GM12878 (cell line): ENCODE data around the gene WWC2. TPM values are rescaled to one million over a fixed set of nuclear protein-coding genes. Genes with fewer than 3 reads are reported as not detected.

Experiments
- ATAC-seq: fragments of 200-7000 bp; cut with Tn5 transposase; 3 replicates; pipeline ENCODE4 v1.9.1; 2020; ENCODE audit warnings: mild to moderate bottlenecking, moderate library complexity
- BruUV-seq: library from RNA; stranded (reverse); fragments of 400-500 nt; replicated peaks from 2 replicates; lab custom pipeline; 2021; lab: Mats Ljungman, UMichigan
- CTCF ChIA-PET: fragments of 300-600 bp; sonication (Branson Sonifier 250); formaldehyde crosslinking; extraction: SDS; loops from one replicate; lab custom pipeline; 2021; ENCODE audit warnings: inconsistent platforms; lab: Yijun Ruan, JAX
- POLR2A ChIA-PET: fragments of 350-600 bp; formaldehyde crosslinking; extraction: SDS; loops from one replicate; lab custom pipeline; 2021; ENCODE audit warnings: inconsistent platforms; lab: Charles Lee
- RAD21 ChIA-PET: fragments of 300-600 bp; sonication (Branson Sonifier 250); formaldehyde crosslinking; loops from one replicate; lab custom pipeline; 2023; ENCODE audit warnings: antibody characterized with exemption; ENCODE audit not compliant: unreplicated experiment; lab: Charles Lee
- SMC1A ChIA-PET: fragments of 300-600 bp; sonication (Branson Sonifier 250); formaldehyde crosslinking; loops from one replicate; lab custom pipeline; 2023; ENCODE audit not compliant: unreplicated experiment, uncharacterized antibody; lab: Charles Lee
- DNase-seq: peaks from one replicate; pipeline ENCODE4 v3.0.0-alpha.2; 2011; ENCODE audit warnings: low read depth, low spot score
- FAIRE-seq: peaks from 3 replicates; lab custom pipeline; 2011; peaks lifted over from hg19 to GRCh38; lab: Jason Lieb, UNC
- H2AFZ ChIP-seq: 2 replicates; pipeline ENCODE4 v1.6.0; 2011; ENCODE audit warnings: low read depth, low read length, control low read depth; ENCODE audit not compliant: control insufficient read depth
- H3K27ac ChIP-seq: 2 replicates; pipeline ENCODE4 v1.5.1; 2011; ENCODE audit warnings: control low read depth; ENCODE audit not compliant: control insufficient read depth, insufficient read depth
- H3K27me3 ChIP-seq, 2 experiments: replicated peaks in 1 of 2; 2 replicates each; pipeline versions ENCODE4 v1.6.0 to v1.6.1; 2011; ENCODE audit warnings: low read length in 1 of 2; ENCODE audit not compliant: control insufficient read depth in 2 of 2, insufficient read depth in 2 of 2
- H3K36me3 ChIP-seq, 2 experiments: 2 replicates each; pipeline ENCODE4 v1.5.1; 2011; ENCODE audit warnings: low read length in 1 of 2; ENCODE audit not compliant: control insufficient read depth in 2 of 2, insufficient read depth in 2 of 2
- H3K4me1 ChIP-seq: 2 replicates; pipeline ENCODE4 v1.6.1; 2011; ENCODE audit warnings: mild to moderate bottlenecking, low read length, moderate library complexity, mixed read lengths; ENCODE audit not compliant: control insufficient read depth, insufficient read depth
- H3K4me2 ChIP-seq: 2 replicates; pipeline ENCODE4 v1.6.0; 2011; ENCODE audit warnings: control low read depth; ENCODE audit not compliant: control insufficient read depth, insufficient read depth
- H3K4me3 ChIP-seq: fragments of 200-600 bp; sonication (generic); 2 replicates; pipeline ENCODE4 v1.5.1; 2016
- H3K79me2 ChIP-seq: 2 replicates; pipeline ENCODE4 v1.6.0; 2011; ENCODE audit warnings: low read length; ENCODE audit not compliant: control insufficient read depth, insufficient read depth
- H3K9ac ChIP-seq: 2 replicates; pipeline ENCODE4 v1.8.0; 2011; ENCODE audit warnings: low read length, control low read depth, mixed read lengths; ENCODE audit not compliant: control insufficient read depth, insufficient read depth
- H3K9me3 ChIP-seq: replicated peaks from 3 replicates; pipeline ENCODE4 v1.5.1; 2011; ENCODE audit warnings: mild to moderate bottlenecking, low read length; ENCODE audit not compliant: control insufficient read depth, insufficient read depth
- H4K20me1 ChIP-seq: 2 replicates; pipeline ENCODE4 v1.6.0; 2011; ENCODE audit not compliant: control insufficient read depth, insufficient read depth
- ATF2 ChIP-seq: IDR thresholded peaks from 2 replicates; pipeline ENCODE4 v1.6.1; 2012; ENCODE audit warnings: low read length, inconsistent platforms
- BHLHE40 ChIP-seq, 2 experiments: fragments of 450-650 bp in 1 of 2; IDR thresholded peaks; 2 replicates each; pipeline ENCODE4 v1.6.1; 2011 to 2017; ENCODE audit warnings: low read depth in 2 of 2, borderline replicate concordance in 1 of 2, improper control_type of control experiment in 1 of 2, low read length in 1 of 2, mild to moderate bottlenecking in 1 of 2
- CBFB ChIP-seq: IDR thresholded peaks from 2 replicates; pipeline ENCODE4 v1.6.1; 2016; ENCODE audit warnings: antibody characterized with exemption, low read depth
- CEBPB ChIP-seq, 2 experiments: fragments of 150-350 bp in 1 of 2; IDR thresholded peaks; 2 replicates each; pipeline ENCODE4 v1.6.1; 2012 to 2014; ENCODE audit warnings: low read depth in 2 of 2, low read length in 2 of 2, borderline replicate concordance in 1 of 2, inconsistent platforms in 1 of 2
- IKZF1 ChIP-seq: fragments of 450-650 bp; conservative IDR thresholded peaks from 2 replicates; pipeline ENCODE4 v1.6.1; 2017; ENCODE audit warnings: antibody characterized with exemption, mild to moderate bottlenecking
- IKZF2 ChIP-seq, 2 experiments: fragments of 450-650 bp; IDR thresholded peaks; 2 replicates each; pipeline ENCODE4 v1.6.1; 2017; ENCODE audit warnings: mild to moderate bottlenecking in 2 of 2, moderate library complexity in 2 of 2
- MXI1 ChIP-seq: fragments of 150-350 bp; IDR thresholded peaks from 2 replicates; pipeline ENCODE4 v1.6.1; 2011; ENCODE audit warnings: low read depth, mild to moderate bottlenecking, inconsistent platforms, low read length, improper control_type of control experiment
- PAX5 ChIP-seq: IDR thresholded peaks from 2 replicates; pipeline ENCODE4 v1.6.1; 2011; ENCODE audit warnings: low read depth, low read length, borderline replicate concordance
- POLR2A ChIP-seq: IDR thresholded peaks from 2 replicates; pipeline ENCODE4 v1.6.1; 2011; ENCODE audit warnings: low read depth, mild to moderate bottlenecking, low read length
- RAD21 ChIP-seq: IDR thresholded peaks from 2 replicates; pipeline ENCODE4 v1.6.1; 2011; ENCODE audit warnings: mild to moderate bottlenecking, low read depth, low read length, moderate library complexity; ENCODE audit not compliant: insufficient read depth
- RB1 ChIP-seq: fragments of 450-650 bp; formaldehyde crosslinking; IDR thresholded peaks from 2 replicates; pipeline ENCODE4 v1.6.1; 2017; ENCODE audit warnings: mild to moderate bottlenecking, borderline replicate concordance
- RELB ChIP-seq: fragments of 450-650 bp; IDR thresholded peaks from 2 replicates; pipeline ENCODE4 v1.6.1; 2017; ENCODE audit warnings: low read depth, mild to moderate bottlenecking, moderate library complexity
- SP1 ChIP-seq: IDR thresholded peaks from one replicate; pipeline ENCODE4 v1.6.1; 2011; ENCODE audit warnings: low read depth, low read length
- TARDBP ChIP-seq: IDR thresholded peaks from 2 replicates; pipeline ENCODE4 v1.6.1; 2016; ENCODE audit warnings: borderline replicate concordance
- YY1 ChIP-seq: IDR thresholded peaks from 2 replicates; pipeline ENCODE4 v1.6.1; 2011; ENCODE audit warnings: low read depth, mild to moderate bottlenecking, low read length
- ZBED1 ChIP-seq: IDR thresholded peaks from 2 replicates; pipeline ENCODE4 v1.6.1; 2016; ENCODE audit warnings: borderline replicate concordance
- ZBTB11 ChIP-seq: fragments of 450-650 bp; formaldehyde crosslinking; IDR thresholded peaks from 2 replicates; pipeline ENCODE4 v1.5.0; 2022; ENCODE audit warnings: mild to moderate bottlenecking, missing genetic modification characterization
- ZNF207 ChIP-seq: fragments of 450-650 bp; IDR thresholded peaks from 2 replicates; pipeline ENCODE4 v1.6.1; 2014; ENCODE audit warnings: antibody characterized with exemption, mild to moderate bottlenecking, borderline replicate concordance
- WGBS: methylation state at CpG from one replicate; pipeline ENCODE4 v1.1.6; 2016; ENCODE audit warnings: low lambda C conversion rate; ENCODE audit not compliant: insufficient replicate concordance, insufficient coverage; ENCODE audit errors: missing lambda C conversion rate; 5-methylcytosine and 5-hydroxymethylcytosine counted together
- in situ Hi-C: fragments of 300-500 bp; cut with MboI; formaldehyde crosslinking; loops from 9 replicates; pipeline ENCODE4 v1.14.3; 2018; ENCODE audit warnings: mixed read lengths
- intact Hi-C: fragments of 100-400 bp; cut with micrococcal nuclease; formaldehyde crosslinking; loops from one replicate; pipeline ENCODE4 v1.14.2; 2022; ENCODE audit not compliant: unreplicated experiment
- polyA plus RNA-seq, 11 experiments: library from polyadenylated mRNA; depleted of rRNA in 4 of 11; unstranded in 6 of 11; stranded (reverse) in 5 of 11; fragments of >200 nt; fragmentation: Nextera tagmentation in 4 of 11; fragmentation: Illumina TruSeq in 1 of 11; extraction: Ambion mirVana in 4 of 11; extraction: Trizol in 1 of 11; gene quantifications; 1 replicate in 1 of 11; 2 replicates in 10 of 11; pipeline versions ENCODE4 v1.2.1 to v1.2.3, GENCODE V29; 2011 to 2016; ENCODE audit warnings: inconsistent platforms in 2 of 11, missing spikeins in 2 of 11, low read depth in 1 of 11
- total RNA-seq, 4 experiments: library from RNA; depleted of rRNA in 3 of 4; stranded (reverse); fragments of >200 nt in 3 of 4; fragmentation: Illumina TruSeq in 1 of 4; extraction: Trizol in 1 of 4; gene quantifications; 2 replicates each; pipeline versions ENCODE4 v1.2.1 to v1.2.3, GENCODE V29; 2013 to 2021

Gene WWC2
- total and polyA plus RNA-seq, 10 of the 15 experiments (the other 5 are each of a cell fraction or from before 2014, with no cell fraction given), result 0.02 to 0.72 (median 0.06) TPM; not detected in 3

GRCh38 chr4:183352546-183352945 lies 253.5 kb downstream of the WWC2 start:
- ChIA-PET SMC1A (no interaction called here), CTCF (no interaction called here), RAD21 (no interaction called here), POLR2A (no interaction called here)
- H3K9me3 ChIP-seq, result no peaks in the 10 kb centered on the region
- no peak overlapping the region for H3K4me2 ChIP-seq
- DNase-seq (no peak), FAIRE-seq (no peak), ATAC-seq (no peak)
- H3K27ac ChIP-seq, result no peak overlapping the region
- intact Hi-C loops (no loop called here), in situ Hi-C loops (no loop called here)
- H2AFZ ChIP-seq, result no peak overlapping the region
- WGBS, result 41% methylated on average over 5 of the region's 5 CpGs
- BruUV-seq, result no TSS peak
- H3K4me3 ChIP-seq, result no peak overlapping the region
- no peaks in the 10 kb centered on the region for H3K79me2 ChIP-seq
- TF ChIP-seq ZBTB11 (CRISPR knock-in tag) (no peak), ATF2 (no peak), YY1 (no peak), IKZF1 (no peak), RB1 (no peak), CEBPB (IDR thresholded peaks at IDR 0.05; ENCODE audit: borderline replicate concordance in 1 of 2, low read depth in 2 of 2, low read length in 2 of 2) (no peak), RAD21 (no peak), MXI1 (no peak), SP1 (no peak), RELB (no peak), ZBED1 (no peak), CBFB (no peak), IKZF2 (IDR thresholded peaks at IDR 0.05) (no peak), PAX5 (no peak), TARDBP (no peak), ZNF207 (no peak), POLR2A (no peak), BHLHE40 (IDR thresholded peaks at IDR 0.05; ENCODE audit: borderline replicate concordance in 1 of 2, low read depth in 2 of 2, low read length in 1 of 2) (no peak)
- no peaks in the 10 kb centered on the region for H4K20me1 ChIP-seq
- no peaks in the 10 kb centered on the region for H3K4me1 ChIP-seq
- no peaks in the 10 kb centered on the region for H3K36me3 ChIP-seq
- no peak overlapping the region for H3K9ac ChIP-seq
- H3K27me3 ChIP-seq, result no peaks in the 10 kb centered on the region; a peak in 1 of 4 replicates
